NCI-H146 (cell line): ENCODE results near the gene PCDH9.
A peak's percentile ranks its signal among the peaks of the same experiment; 100 is the strongest.
"Not testable (repeated sequence)": the region's sequence is repeated elsewhere in the genome, so short reads cannot be mapped to it uniquely, and the experiment has no call there.

Source experiments
- DNase-seq: peaks from one replicate; lab custom pipeline; 2025; lab: John Stamatoyannopoulos, UW

Gene PCDH9

DNA sequence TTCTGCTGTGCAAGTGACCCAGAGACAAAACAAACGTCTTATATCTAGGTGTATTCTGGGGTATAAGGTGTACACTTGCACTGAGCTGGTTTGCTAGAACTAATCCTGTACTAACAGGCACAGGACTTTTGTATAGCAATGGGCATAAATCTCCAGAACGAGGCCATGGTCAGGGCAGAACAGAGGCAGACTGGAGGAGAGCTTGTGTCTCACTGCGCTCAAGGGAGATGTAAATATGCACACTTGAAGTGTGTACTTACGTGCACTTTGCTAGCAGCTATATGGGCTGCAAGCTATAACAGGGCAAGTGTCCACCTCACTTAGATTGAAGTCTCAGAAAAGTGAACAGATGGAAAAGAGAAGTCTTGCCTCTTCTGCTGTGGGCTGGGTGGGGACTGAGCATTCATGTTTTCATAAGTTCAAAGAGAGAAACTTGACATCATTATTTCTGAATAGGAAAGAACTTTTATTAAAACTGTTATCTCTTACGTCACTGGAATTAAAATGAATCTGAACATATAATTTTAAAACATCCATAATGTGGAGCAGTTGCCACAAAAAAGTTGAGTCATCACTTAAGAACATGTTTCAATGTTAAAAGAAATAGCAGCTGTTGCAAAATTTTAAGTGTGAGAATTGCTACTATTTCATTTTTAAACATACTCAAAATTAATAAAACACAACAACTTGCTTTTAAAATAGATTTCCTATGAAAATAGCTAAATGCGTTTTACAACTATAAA is 888.3 kb downstream of the PCDH9 start:
- DNase-seq = no peak

DNA sequence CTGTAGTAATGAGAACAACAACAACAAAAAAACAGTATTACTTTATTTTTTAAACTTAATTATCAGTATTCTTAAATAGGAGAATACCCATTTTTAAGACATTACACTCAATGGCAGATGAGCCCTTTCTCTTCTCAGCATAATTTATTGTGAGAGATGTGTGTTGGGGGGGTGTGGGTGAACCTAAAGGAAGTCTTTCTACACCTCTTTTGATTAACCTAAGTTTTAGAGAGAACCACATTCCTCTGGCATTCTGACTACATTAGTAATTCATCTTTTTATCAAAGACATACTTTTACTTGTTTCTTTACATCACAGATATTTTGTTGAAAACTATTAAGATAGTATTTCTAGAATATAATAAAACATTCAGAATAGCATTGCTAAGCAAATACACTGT is 890.9 kb downstream of the PCDH9 start:
- DNase-seq = no peak

DNA sequence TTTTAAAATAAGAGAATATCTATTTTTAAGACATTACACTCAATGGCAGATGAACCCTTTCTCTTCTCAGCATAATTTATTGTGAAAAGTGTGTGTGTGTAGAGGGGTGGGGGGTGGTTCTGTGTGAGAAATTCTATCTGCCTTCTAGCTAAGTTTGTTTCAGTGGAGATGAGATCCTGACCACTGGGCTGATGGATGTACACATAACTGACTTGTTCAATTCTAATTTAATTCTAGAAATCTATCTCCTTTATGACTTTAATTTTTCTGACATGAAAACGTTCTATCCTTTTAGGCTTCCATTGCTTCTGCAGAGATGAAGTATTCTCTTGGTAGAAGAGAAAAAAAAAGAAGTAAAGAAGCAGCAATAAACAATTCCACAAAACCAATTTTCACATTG is 891.6 kb downstream of the PCDH9 start:
- DNase-seq = no peak

DNA sequence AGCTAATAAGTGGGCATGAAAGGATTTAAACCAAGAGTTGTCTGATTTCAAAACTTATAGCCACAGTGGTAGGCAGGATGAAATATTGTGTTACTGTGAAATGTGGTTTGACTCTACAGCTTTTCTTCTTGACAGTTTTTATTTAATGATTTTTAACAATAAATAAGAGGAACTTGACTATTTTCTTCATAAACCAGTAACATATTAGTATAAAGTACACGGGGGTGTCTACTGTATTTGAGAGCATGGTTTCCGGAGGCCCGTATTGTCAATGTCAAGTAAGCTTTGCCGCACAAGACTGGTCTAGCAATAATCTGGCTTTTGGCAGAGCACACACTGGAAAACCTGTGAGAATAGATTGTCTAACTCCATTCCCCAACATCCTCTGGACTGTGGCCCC is 894.5 kb downstream of the PCDH9 start:
- no peak for DNase-seq

DNA sequence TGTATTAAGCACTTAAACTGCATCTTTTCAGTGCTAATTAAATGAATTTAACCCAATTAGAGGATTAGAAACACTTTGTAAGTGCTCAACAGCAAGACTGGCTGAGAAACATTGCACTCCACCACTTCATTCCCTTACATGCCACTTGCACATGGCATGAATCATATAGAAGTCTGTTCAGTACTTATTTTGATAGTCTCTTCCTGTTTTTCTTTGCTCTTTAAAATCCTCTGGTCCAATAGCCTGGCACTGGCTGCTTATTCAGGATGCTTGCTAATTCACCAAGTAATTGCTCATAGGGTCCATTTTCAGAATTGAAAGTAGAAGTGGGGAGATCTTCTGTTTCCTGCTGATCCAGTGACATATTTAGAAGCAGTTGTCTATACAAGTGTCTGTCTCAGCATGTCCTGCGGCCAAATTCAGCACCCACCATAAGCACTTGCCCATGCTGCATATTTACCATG is 900.1 kb downstream of the PCDH9 start:
- peak; percentile 90 for DNase-seq

DNA sequence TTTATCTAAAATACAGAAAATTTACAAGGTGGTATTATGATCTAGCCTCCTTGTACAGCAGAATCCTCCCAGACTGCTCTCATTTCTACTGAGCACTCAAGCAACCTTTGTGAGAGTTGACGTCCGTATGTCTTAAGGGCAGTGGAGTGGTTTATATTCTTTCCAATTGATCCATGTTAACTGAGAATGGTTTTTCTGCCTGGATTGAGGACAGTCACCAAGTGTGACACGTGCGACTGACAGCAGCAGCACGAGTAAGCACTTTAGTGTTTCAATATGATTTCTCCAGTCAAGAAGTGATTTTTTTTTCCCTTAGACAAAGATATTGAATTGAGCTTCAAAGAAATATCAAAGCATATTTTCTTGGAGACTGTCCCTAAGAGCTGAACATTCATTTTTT is 901.7 kb downstream of the PCDH9 start:
- DNase-seq = no peak

DNA sequence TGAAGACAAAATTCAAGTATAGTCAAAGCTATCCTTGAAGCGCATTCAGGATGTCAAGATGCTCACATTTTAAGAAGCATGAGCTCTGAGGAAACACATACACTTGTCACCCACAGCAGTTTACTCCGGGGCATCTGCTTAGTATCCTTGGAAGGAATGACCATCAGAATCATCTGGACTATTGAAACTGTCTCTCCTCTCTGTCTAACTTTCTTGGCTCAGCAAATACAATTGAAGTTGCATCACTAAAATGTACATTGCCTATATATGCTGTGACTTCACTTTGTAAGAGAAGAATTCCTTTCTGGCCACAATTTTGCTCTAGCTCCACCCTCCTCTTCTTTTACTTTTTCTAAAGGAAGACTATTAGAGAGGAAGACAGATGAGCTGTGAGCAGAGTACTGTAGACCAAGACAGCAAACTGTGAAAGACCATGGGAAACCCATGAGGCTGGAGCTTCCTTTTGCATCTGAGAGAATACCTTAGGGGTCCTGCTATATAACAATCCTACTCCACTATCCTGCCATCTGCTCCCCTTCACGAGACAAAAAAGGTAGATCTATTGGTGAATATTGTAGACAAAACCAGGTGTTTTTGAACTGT is 906.3 kb downstream of the PCDH9 start:
- no peak for DNase-seq

DNA sequence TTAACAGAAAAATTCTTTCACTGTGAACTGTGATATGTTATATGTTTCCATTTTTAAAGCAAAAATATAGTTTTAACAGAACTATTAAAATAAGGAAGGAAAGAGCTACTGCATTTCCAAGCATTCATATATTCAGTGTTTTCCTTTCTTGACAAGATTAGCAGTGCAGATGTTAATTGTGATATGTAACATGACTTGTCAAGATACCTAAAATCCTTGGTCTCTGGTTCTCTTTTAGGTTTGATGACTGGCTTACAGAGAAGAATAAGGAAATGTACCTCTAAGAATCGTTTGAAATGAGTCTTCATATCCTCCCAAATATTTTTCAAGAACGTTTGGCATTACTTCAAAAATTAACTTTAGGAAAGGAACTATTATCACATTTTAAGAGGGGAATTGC is 907.2 kb downstream of the PCDH9 start:
- no peak for DNase-seq

DNA sequence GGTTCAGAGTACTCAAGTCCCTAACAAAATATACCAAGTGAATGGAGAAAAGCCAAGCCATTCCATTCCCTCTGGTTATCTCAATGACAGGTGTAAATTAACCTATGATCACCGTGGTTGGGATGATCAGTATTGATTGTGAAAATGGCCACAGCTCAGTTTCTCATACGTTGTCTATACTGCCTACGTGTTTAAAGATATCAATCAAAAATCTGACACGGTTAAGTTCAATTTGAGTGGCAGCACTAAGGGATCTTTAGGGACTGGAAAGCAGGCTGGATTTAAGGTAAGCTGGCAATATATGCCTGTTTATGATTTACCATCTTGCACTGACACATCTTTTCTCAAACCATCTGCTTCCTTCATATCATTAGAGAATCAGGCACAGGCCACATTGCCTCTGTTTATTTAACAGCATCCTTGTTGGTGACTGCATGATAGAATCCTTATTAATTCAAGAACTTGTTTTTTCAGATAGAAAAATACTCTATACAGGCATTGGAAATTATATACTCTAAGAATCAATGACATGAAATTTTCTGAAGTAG is 907.9 kb downstream of the PCDH9 start:
- no peak for DNase-seq

DNA sequence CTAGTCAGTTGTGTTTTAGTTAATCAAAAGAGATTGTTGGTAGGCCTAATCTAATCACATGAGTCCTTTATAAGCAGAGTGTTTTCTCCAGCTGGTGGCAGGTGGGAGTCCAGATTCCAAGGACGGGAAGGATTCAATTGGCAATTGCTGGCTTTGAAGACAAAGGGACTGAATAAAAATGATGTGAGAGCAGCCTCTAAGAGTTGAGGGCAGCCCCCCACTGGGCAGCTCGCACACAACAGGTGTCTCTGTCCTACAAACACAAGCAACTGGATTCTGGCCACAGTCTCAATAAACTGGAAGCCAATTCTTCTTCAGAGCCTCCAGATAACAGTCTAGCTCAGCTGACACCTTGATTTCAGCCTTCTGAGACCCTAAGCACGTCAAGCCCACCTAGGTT is 915.2 kb downstream of the PCDH9 start:
- peak; percentile 95 for DNase-seq

DNA sequence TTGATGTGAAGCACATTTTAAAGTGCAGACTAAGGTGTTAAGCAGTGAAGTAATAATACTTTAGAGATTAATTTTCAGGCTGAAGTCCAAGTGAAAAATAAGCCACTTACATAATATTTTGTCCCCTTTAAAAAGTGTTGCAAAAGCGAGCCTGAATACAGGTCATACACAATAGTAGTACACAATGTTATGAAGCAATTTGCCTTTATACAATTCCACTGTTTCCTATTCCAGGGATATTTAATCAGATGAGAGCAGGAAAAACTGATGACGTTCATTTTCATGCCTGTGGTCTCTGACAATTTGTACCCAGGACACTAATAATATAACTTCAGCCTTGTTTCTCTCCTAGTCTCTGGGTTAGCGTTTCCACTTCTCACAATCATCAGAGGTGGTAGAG is 916.7 kb downstream of the PCDH9 start:
- no peak for DNase-seq

DNA sequence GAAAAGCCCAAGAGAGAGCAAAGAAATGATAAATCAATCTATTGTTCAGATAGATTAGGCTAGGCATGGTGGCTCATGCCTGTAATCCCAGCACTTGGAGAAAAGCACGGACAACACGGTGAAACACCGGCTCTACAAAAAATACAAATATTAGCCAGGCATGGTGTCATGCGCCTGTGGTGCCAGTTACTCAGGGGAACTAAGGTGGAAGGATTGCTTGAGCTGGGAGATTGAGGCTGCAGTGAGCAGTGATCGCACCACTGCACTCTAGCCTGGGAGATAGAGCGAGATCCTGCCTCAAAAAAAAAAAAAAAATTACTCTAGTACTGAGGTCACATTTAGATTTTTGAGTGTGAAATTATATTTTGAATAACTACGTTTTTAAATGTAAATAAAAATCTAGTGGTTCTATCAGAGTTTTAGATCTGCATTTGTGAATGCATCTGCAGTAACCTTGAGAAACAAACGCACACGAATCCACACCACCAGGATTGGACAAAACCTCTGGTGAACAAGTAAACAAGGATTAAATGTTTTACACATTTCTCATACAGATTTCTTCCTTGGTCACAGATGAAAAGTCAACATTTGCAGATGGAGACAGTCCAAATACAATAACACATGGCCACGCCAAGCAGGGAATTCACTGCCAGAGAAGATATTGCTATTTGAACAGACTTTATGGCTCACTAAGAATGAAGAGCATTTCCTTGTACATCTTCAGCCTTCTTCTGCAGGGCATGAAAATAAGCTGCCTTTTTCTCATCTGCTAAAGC is 917.6 kb downstream of the PCDH9 start:
- peak; percentile 60 for DNase-seq

DNA sequence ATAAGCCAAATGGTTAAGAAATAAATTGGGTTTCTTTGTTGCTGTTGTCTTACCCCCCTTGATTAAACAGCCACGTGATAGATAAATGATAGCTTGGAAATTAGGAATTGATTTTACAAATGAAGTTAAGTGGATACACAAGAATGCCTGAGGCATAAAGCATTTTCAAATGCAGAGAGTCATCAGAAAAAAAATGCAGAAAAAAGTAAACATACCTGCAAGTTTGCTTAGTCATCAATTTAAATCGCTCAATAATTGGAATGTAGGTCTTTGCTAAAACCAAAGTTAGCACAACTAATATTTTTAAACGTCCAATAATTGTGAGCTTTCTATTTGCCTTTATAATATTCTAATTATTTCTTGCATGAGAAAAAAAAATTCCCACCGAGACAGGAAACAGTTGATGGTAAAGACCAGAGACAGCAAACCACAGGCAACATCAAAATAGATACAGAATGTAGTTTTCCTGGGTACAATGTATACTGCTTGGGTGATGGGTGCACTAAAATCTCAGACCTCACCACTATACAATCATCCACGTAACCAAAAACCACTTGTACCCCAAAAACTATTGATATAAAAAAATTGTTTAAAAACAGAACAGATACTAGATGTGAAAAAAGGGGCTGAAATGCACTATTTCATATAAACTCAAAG is 924.0 kb downstream of the PCDH9 start:
- peak; percentile 70 for DNase-seq

DNA sequence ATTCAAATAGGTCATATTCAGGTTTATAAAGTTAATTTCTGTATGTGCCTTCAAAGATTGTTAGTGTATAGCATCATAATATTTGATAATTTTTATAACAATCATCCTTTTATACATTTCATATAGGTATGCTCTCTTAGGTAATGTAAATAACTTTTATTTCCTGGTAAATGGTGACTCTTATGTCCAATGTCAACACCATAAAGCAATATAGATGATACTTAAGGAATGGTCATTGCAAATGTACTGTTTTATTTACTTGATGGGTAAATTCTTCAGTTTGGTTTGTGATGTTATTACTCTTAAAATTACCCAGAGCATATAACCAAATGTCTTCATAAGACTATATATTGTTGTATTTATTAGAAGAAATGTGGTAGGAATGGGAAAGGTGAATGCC is 928.7 kb downstream of the PCDH9 start:
- no peak for DNase-seq

DNA sequence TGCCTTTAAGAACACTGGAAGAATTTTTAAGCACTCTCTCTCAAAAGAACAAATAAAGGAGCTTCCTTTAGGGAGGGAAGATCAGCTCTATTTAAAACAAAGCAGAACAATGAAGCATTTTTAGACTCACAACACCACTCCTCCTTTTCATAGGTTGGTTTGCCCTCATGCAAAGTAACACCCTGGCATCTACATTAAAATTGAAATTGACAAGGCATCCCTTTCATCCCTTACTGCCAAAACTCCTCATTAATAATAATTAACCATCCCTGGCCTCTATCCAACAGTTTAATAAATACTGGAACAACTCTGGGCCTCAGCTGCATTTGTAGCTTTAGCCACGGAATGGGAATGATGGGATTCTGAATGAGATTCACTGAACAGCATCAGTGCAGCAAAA is 929.1 kb downstream of the PCDH9 start:
- DNase-seq = no peak

DNA sequence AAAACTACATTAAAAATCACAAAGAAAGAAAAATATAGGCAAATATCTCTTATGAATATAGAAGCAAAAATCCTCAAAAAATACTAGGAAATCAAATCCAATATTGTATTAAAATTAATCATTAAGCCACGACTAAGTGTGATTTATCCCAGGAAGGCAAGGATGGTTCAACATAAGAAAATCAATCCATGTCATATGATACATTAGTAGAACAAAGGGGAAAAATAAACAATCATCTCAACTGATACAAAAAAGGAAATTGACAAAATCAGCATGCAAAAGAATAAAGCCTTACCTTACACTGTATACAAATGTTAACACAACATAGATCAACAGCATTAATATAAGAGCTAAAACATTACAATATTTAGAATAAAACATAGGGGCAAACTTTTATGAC is 933.3 kb downstream of the PCDH9 start:
- no peak for DNase-seq

DNA sequence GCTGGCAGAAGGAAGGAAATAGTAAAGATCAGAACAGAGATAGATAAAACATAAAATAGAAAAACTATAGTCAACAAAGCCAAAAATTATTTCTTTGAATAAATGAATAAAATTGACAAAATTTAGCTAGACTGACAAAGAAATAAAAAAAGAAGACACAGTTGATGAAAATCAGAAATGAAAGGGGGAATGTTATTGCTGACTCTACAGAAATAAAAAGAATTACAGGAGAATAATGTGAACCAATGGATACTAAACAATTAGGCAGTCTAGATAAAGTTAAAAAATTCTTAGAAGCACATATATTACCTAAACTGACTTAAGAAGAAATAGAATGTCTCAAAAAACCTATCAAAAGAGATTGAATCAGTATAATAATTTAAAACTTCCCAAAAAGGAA is 933.8 kb downstream of the PCDH9 start:
- no peak for DNase-seq

DNA sequence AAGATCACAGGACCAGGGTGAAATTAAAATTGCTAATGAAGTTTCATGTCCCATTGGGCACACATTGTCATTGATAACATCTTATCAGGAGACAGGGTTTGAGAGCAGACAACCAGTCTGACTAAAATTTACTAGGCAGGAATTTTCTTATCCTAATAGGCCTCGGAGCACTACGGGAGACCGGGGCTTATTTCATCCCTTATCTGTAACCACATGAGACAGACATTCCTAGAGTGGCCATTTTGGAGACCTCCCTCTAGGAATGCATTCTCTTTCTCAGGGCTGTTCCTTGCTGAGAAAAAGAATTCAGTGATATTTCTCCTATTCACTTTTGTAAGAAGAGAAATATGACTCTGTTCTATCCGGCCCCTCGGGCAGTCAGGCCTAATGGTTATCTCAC is 943.3 kb downstream of the PCDH9 start:
- DNase-seq = not testable (repeated sequence)

DNA sequence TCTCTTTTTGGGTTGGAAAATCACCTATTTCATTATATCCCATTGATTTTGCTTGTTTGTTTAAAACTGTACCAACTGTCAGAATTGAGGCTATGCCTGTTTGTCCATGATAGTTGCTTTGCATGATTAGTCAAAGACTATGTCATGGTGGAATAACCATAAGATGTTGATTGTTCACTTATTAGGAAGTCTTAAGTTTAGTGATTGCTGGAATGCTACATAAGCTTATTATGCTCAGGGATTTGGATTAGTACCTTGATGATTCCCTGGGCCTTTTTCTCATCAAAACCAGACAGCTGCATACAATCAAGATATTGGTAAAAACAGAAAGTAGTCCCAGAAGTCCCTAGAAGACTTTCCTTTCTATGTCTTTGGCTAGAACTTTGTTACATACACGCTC is 954.7 kb downstream of the PCDH9 start:
- no peak for DNase-seq

DNA sequence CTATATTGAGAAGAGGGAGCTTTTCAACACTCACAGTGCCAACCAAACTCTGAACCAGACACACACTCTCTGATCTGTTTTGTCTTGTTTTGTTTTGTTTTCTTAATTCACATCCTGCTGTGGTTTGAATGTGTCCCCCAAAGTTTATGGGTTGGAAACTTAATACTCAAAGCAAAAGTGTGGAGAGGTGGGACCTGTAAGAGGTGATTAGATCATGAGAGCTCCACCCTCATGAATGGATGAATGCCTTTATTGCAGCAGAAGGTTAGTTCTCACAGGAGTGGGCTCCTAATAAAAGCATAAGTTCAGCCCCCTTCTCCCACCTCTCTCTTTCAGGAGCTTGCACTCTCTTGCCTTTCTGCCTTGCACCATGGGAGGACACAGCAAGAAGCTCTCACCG is 957.1 kb downstream of the PCDH9 start:
- DNase-seq = no peak

DNA sequence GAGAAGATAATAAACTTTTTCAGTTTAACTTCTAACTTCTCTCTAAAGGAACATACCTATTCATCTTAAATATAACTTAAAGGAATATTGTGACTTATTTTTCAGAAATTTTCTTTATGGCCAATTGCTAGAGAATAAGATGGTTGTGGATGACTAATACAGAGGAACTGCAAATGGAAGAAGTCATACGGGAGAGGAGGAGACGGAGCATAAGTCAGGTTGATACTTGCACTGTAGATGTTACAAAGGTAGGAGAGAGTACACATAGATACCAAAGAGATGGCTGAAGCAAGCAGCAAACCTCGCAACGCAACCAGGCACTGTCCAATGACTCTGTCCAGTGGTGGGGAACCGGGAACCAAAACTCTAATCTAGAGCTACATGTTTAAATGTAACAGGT is 963.4 kb downstream of the PCDH9 start:
- no peak for DNase-seq

DNA sequence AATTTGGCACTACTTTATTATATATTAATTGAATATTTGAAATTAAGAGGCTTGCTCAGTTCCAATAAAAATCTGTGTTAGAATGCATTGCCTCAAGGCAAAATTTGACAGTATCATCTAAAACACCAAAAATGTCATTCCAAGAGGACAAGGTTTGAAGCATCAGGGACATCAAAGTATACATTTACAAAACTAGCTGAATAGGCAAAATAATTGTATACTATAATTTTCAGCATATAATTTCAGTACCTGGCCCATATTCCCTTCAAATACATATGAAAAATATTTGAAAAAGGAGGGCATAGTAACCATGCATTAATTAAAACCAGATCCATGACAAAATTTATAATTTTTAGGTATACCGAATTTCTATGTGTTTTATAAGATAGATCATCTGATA is 963.8 kb downstream of the PCDH9 start:
- no peak for DNase-seq
